Common myeloid progenitor, CD34-positive (primary cell): ENCODE results near the gene MAGEB17. TPM values are rescaled to one million over a fixed set of nuclear protein-coding genes. Genes with fewer than 3 reads are reported as not detected.

Experiments
- CTCF ChIA-PET: fragments of 350-600 bp; sonication (Branson Sonifier 250); formaldehyde crosslinking; loops from one replicate; lab custom pipeline; 2021; ENCODE audit warnings: antibody characterized with exemption; lab: Charles Lee
- POLR2A ChIA-PET: fragments of 350-600 bp; sonication (Branson Sonifier 250); formaldehyde crosslinking; loops from one replicate; lab custom pipeline; 2021; ENCODE audit warnings: antibody characterized with exemption; lab: Charles Lee
- DNase-seq, 3 donors: peaks; one replicate each; pipeline versions ENCODE4 v3.0.0 to v3.0.0-alpha.2; 2013
- H3K27ac ChIP-seq, 2 experiments: 1 replicate in 1 of 2; 2 replicates in 1 of 2; pipeline ENCODE4 v1.7.0; 2013; ENCODE audit warnings: inconsistent platforms in 2 of 2, low read length in 2 of 2, mild to moderate bottlenecking in 2 of 2, low read depth in 1 of 2, moderate library complexity in 1 of 2; ENCODE audit not compliant: severe bottlenecking in 2 of 2, insufficient read depth in 1 of 2, poor library complexity in 1 of 2
- H3K27me3 ChIP-seq, 5 experiments: replicated peaks in 2 of 5; 1 replicate in 3 of 5; 2 replicates in 2 of 5; pipeline versions ENCODE4 v1.6.1 to v1.7.0; 2013; ENCODE audit warnings: low read length in 4 of 5, mild to moderate bottlenecking in 2 of 5, moderate library complexity in 2 of 5, inconsistent platforms in 1 of 5; ENCODE audit not compliant: insufficient read depth in 5 of 5, control insufficient read depth in 4 of 5
- H3K36me3 ChIP-seq, 4 experiments: 1 replicate in 2 of 4; 2 replicates in 2 of 4; pipeline versions ENCODE4 v1.6.1 to v1.7.0; 2013; ENCODE audit warnings: low read length in 3 of 4, control low read depth in 1 of 4, mild to moderate bottlenecking in 1 of 4; ENCODE audit not compliant: control insufficient read depth in 4 of 4, insufficient read depth in 4 of 4
- H3K4me1 ChIP-seq, 4 experiments: 1 replicate in 3 of 4; 2 replicates in 1 of 4; pipeline versions ENCODE4 v1.6.1 to v1.7.1; 2013; ENCODE audit warnings: low read length in 3 of 4, mild to moderate bottlenecking in 3 of 4, control low read depth in 1 of 4, inconsistent platforms in 1 of 4, moderate library complexity in 1 of 4; ENCODE audit not compliant: control insufficient read depth in 4 of 4, insufficient read depth in 4 of 4; ENCODE audit errors: control extremely low read depth in 1 of 4
- H3K4me3 ChIP-seq, 7 experiments: 1 replicate in 4 of 7; 2 replicates in 3 of 7; pipeline versions ENCODE4 v1.5.1 to v1.7.0; 2013; ENCODE audit warnings: mild to moderate bottlenecking in 7 of 7, low read length in 6 of 7, moderate library complexity in 6 of 7, inconsistent platforms in 2 of 7, low read depth in 2 of 7, control low read depth in 1 of 7; ENCODE audit not compliant: insufficient read depth in 4 of 7, control insufficient read depth in 1 of 7; ENCODE audit errors: extremely low read depth in 1 of 7
- H3K9me3 ChIP-seq, 5 experiments: 1 replicate in 4 of 5; 2 replicates in 1 of 5; pipeline versions ENCODE4 v1.6.1 to v1.7.1; 2013; ENCODE audit warnings: low read length in 4 of 5, mild to moderate bottlenecking in 2 of 5, inconsistent platforms in 1 of 5, low read depth in 1 of 5, moderate library complexity in 1 of 5; ENCODE audit not compliant: control insufficient read depth in 4 of 5, insufficient read depth in 2 of 5; ENCODE audit errors: control extremely low read depth in 1 of 5
- WGBS: methylation state at CpG from one replicate; pipeline ENCODE4 v1.1.5; 2013; ENCODE audit not compliant: insufficient coverage; 5-methylcytosine and 5-hydroxymethylcytosine counted together
- polyA plus RNA-seq: library from polyadenylated mRNA; unstranded; fragments of 120-200 nt; gene quantifications from one replicate; pipeline ENCODE4 v1.2.1, GENCODE V29; 2013

MAGEB17 gene, protein sequence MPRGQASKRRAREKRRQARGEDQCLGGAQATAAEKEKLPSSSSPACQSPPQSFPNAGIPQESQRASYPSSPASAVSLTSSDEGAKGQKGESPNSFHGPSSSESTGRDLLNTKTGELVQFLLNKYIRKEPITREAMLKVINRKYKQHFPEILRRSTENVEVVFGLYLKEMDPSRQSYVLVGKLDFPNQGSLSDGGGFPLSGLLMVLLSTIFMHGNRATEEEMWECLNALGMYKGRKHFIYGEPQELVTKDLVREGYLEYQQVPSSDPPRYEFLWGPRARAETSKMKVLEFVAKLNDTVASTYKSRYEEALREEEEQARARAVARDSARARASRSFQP
- polyA plus RNA-seq, result not detected

DNA sequence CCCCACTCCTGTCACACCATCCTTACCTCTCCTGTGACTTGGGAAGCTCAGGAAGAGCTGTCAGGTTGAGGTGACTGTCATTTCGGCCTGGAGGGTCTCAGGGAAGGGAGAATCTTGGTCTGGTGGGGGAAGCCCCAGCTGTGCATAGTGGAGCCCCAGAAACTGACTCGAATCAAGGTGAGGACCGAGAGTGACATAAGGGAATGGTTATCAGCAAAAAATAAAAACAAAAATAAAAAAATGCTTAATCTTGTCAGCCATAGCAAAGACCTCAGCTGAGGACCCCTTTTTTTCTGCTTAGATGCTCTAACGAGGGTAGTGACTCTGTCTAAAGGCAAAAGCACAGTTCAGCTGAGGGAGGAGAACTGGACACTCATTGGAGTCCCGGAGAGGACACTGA lies at the start of gene MAGEB17:
Gene MAGEB17, plus strand, starts transcription at position 301 of the 400 bp plus-strand sequence. CDS start 2,902 bp downstream, outside the sequence.
- POLR2A ChIA-PET, result no interaction called here
- Histone ChIP-seq H3K9me3 (no peaks in the 10 kb centered on the region), H3K27ac (no peak within 1 kb of the TSS), H3K36me3 (no peaks in the 10 kb centered on the region), H3K27me3 (peaks cover 0 to 24% (median 0%) of the 10 kb centered on the region in 5 experiments), H3K4me1 (no peaks in the 10 kb centered on the region), H3K4me3 (no peak within 1 kb of the TSS)
- CTCF ChIA-PET, result no interaction called here
- DNase-seq, result no peak
- WGBS, result 86% methylated on average over 3 of the region's 5 CpGs

DNA sequence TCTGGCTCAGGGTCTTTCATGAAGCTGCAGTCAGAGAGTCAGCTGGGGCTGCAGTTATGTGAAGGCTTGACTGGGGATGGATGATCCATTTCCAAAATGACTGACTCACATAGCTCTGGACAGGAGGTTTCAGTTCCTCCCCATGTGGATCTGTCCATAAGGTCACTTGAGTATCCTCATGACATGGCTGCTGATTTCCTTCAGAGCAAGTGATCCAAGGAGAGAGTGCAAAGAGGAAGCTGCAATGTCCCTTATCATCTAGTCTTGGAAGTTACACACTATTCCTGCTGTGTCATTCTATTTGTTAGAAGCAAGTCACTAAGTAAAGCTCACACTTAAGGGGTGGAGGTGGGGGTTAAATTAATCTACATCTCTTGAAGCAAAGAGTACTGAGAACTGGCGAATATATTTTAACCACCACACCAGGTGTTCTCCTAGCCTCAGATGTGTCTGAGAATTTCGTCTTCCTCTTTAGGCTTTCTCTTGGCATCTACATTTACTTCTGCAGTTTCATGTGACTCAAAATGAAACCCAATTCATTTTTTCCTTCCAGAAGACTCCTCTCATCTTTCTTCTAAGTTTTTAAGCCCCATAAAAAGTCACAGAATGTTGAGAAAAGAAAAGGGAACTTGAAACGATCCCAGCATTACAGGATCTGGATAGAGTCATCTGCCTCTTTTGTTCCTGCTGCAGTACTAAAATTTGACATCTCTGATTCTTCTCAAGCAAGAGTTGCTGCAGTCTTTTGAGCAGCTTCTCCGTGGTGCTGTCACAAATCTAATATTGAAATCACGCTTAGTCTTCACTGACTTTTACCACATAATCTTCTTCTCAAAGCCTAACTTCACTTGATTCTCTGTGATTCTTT lies 47.7 kb upstream of the MAGEB17 start:
- Histone ChIP-seq H3K4me3 (no peak overlapping the region), H3K36me3 (no peaks in the 10 kb centered on the region), H3K9me3 (peaks cover 0 to 3% (median 0%) of the 10 kb centered on the region in 5 experiments), H3K27me3 (peaks cover 0 to 12% (median 2%) of the 10 kb centered on the region in 5 experiments), H3K4me1 (peaks cover 0 to 8% (median 3%) of the 10 kb centered on the region in 4 experiments), H3K27ac (no peak overlapping the region)
- ChIA-PET CTCF (no interaction called here), POLR2A (no interaction called here)
- 58% methylated on average over 5 of the region's 5 CpGs for whole genome bisulfite sequencing
- DNase-seq, result peak in 2 of 3 donors; percentile 76 to 84

GRCh38 chrX:16120431-16120830 lies 46.9 kb upstream of the MAGEB17 start:
- CTCF ChIA-PET, result interaction anchor here (1.2 kb wide), 1 partner anchor 19 kb away, joined by 4 read pairs; no protein-coding TSS in a partner anchor
- WGBS, result no CpG with 5 or more reads among the region's 3 CpGs
- Histone ChIP-seq H3K36me3 (no peaks in the 10 kb centered on the region), H3K4me3 (no peak overlapping the region), H3K27ac (no peak overlapping the region), H3K9me3 (peaks cover 0 to 3% (median 0%) of the 10 kb centered on the region in 5 experiments), H3K4me1 (peaks cover 0 to 3% (median 2%) of the 10 kb centered on the region in 4 experiments), H3K27me3 (peaks cover 0 to 14% (median 2%) of the 10 kb centered on the region in 5 experiments)
- POLR2A ChIA-PET, result no interaction called here
- peak in 2 of 3 donors; percentile 36 to 48 for DNase-seq

DNA sequence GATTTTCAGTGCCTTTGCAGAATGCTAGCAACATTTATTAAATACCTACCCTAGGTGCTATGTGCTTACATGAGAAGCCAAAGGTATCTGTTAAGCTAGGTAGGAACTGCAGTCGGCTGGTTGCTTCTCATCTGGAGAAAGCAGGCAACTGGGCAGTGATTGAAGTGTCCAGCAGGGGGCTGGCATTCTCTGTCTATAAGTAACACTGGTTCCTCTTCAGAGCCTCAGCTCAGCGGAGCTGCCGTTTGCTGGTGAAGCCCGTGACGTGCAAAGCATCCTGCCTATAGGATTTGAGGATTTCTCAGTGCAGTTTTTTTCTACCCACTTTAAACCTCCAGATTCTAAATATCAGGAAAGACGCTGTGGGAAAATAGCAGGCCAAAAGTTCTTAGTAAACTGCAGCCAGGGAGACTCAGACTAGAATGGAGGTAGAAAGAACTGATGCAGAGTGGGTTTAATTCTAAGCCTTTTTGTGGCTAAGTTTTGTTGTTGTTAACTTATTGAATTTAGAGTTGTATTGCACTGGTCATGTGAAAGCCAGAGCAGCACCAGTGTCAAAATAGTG lies 44.0 kb upstream of the MAGEB17 start, which contains the start of gene GRPR:
Gene GRPR, plus strand, starts transcription at position 344 of the 565 bp plus-strand sequence. CDS start 389 bp downstream, outside the sequence.
- H3K36me3 ChIP-seq, result no peaks in the 10 kb centered on the region
- no peak within 1 kb of the TSS for H3K4me3 ChIP-seq
- DNase-seq, result peak; percentile 70 to 89 (median 88)
- WGBS, result 0% methylated on average over 2 of the region's 6 CpGs
- H3K9me3 ChIP-seq, result peaks cover 0 to 3% (median 0%) of the 10 kb centered on the region in 5 experiments
- peaks cover 0 to 3% (median 2%) of the 10 kb centered on the region in 4 experiments for H3K4me1 ChIP-seq
- ChIA-PET CTCF (interaction anchor here (0.7 to 1.9 kb wide), 5 partner anchors 10 to 26 kb away, joined by 3 to 8 read pairs (median 4); no protein-coding TSS in a partner anchor), POLR2A (no interaction called here)
- peaks cover 0 to 17% (median 3%) of the 10 kb centered on the region in 5 experiments for H3K27me3 ChIP-seq
- no peak within 1 kb of the TSS for H3K27ac ChIP-seq

- Histone ChIP-seq H3K4me1 (peaks cover 0 to 3% (median under 1%) of the 10 kb centered on the region in 4 experiments), H3K27ac (no peak overlapping the region), H3K27me3 (peaks cover 0 to 17% (median 3%) of the 10 kb centered on the region in 5 experiments), H3K4me3 (no peak overlapping the region), H3K36me3 (no peaks in the 10 kb centered on the region), H3K9me3 (peaks cover 0 to 2% (median 0%) of the 10 kb centered on the region in 5 experiments)
- 82% methylated on average over 7 of the region's 7 CpGs for WGBS
- POLR2A ChIA-PET, result no interaction called here
- no peak for DNase-seq
- CTCF ChIA-PET, result no interaction called here
Observed at GRCh38 chrX:16124201-16124600, 43.1 kb upstream of the MAGEB17 start.

- Histone ChIP-seq H3K4me3 (no peak overlapping the region), H3K4me1 (no peaks in the 10 kb centered on the region), H3K9me3 (no peaks in the 10 kb centered on the region), H3K36me3 (no peaks in the 10 kb centered on the region), H3K27me3 (peaks cover 0 to 19% (median 3%) of the 10 kb centered on the region in 5 experiments), H3K27ac (no peak overlapping the region)
- no peak for DNase-seq
- CTCF ChIA-PET, result interaction anchor here (0.8 to 1.2 kb wide), 2 partner anchors 10 to 13 kb away, joined by 3 to 6 read pairs; no protein-coding TSS in a partner anchor
- 69% methylated on average over 4 of the region's 5 CpGs for WGBS
- POLR2A ChIA-PET, result no interaction called here
Observed at GRCh38 chrX:16125520-16126149, 41.6 kb upstream of the MAGEB17 start.
